ENCODE data around the gene LRWD1.

LRWD1 gene

DNA sequence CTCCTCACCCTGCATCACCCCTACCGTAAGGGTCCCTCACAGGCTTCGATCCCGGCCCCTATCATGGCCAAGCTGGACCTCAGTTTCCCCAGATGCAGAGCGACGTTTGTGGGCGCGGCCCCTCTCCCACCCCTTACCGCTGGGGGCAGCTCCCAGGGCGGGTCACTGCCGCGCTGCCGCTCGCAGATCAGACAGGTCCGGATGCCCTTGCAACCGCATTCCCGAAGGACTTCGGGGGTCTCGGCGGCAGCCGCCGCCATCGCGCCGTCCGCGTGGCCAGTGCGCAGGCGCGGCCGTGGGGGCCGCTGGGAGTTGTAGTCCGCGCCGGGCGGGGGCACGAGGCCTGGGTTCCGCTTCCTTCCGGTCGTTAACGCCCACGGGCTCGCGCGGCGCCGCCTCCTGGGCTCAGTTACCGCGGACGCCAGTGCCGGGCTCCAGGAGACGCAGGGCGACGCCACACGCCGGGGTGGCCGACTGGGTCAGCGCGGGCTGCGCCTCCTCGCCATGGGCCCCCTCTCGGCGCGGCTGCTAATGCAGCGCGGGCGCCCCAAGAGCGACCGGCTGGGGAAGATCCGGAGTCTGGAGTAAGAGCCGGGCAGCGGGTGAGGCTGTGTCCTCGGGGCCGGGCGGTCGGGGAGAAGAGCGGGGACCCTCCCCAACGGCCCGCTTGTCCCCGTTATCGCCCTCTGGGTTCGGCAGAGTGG, at the start of gene LRWD1, which contains the start of gene ALKBH4:
TSS of gene LRWD1 (plus strand) at position 408 of the 704 bp plus-strand sequence. CDS start at position 505, 97 bp downstream.
TSS of gene ALKBH4 (minus strand) at position 287 of the 704 bp plus-strand sequence. CDS start at position 260, 27 bp downstream.
- H3K4me1 Mint-ChIP-seq, result peaks cover 59% of the 10 kb centered on the region
- DNase-seq (peak; percentile 96 to 97), ATAC-seq (peak; percentile 93)
- H3K9me3 Mint-ChIP-seq, result no peaks in the 10 kb centered on the region
- H3K27ac Mint-ChIP-seq, result peak within 1 kb of the TSS; percentile 90 to 93
- H3K4me3 Mint-ChIP-seq, result peak within 1 kb of the TSS; percentile 95 to 96
- H3K27me3 Mint-ChIP-seq, result no peaks in the 10 kb centered on the region

DNA sequence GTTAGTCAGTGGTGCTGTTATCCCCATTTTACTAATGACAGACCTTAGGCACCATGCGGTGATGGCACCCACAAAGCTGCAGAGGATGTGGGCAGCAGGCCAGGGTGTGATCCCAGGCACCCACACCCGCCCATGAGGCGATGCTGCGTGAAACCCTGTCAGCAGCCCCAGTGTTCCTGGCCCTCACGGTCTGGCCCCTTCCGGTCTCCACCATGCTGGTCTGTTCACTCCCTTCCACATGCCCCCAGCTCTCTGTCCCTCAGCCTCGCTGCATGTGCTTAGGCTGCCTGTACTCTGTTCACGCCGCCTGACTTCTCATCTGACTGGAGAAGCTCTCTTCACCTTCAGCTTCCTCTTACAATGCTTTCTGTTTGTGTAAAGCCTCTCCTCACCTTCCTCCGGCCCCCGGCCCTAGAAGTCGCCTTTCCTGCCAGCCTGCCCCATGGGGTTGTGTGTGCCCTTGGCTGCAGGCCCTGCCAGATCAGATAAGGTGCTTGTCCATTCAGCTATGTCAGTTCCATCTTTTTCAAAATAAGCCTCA, 49.0 kb upstream of the LRWD1 start:
- peaks cover 67% of the 10 kb centered on the region for H3K4me1 Mint-ChIP-seq
- H3K27ac Mint-ChIP-seq, result peak overlapping the region; percentile 94 to 95
- no peaks in the 10 kb centered on the region for H3K27me3 Mint-ChIP-seq
- peak overlapping the region; percentile 84 to 85 for H3K4me3 Mint-ChIP-seq
- no peaks in the 10 kb centered on the region for H3K9me3 Mint-ChIP-seq
- DNase-seq (peak; percentile 60 to 87), ATAC-seq (peak; percentile 94)

- Mint-ChIP-seq H3K27me3 (no peaks in the 10 kb centered on the region), H3K9me3 (no peaks in the 10 kb centered on the region), H3K27ac (peak overlapping the region; percentile 94 to 95), H3K4me3 (peak overlapping the region; percentile 84 to 85), H3K4me1 (peaks cover 73% of the 10 kb centered on the region)
- DNase-seq (no peak), ATAC-seq (peak; percentile 39)
Measured at GRCh38 chr7:102416406-102416805, 48.4 kb upstream of the LRWD1 start.

DNA sequence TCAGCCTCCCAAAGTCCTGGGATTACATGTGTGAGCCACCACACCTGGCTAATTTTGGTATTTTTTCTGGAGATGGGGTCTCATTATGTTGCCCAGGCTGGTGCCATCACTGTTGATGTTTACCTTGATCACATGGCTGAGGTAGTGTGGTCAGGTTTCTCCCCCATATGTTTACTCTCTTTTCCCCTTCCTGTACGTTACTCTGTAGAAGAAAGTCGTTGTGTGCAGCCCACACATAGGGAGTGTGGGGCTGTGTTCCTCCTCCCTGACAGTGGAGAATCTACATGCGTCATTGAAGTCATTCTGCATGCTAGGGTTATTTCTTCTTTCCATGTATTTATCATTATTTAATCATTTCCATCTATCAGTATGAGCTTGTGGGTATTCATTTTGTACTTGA, 47.7 kb upstream of the LRWD1 start:
- no peak for DNase-seq
- Mint-ChIP-seq H3K27me3 (no peaks in the 10 kb centered on the region), H3K4me1 (peaks cover 75% of the 10 kb centered on the region), H3K9me3 (no peaks in the 10 kb centered on the region), H3K4me3 (peak overlapping the region; percentile 52 to 85), H3K27ac (peak overlapping the region; percentile 30 to 32)
- ATAC-seq, result peak; percentile 55

- ATAC-seq, result peak; percentile 29
- peak overlapping the region in 1 of 2 donors; percentile 58 for H3K27ac Mint-ChIP-seq
Measured at GRCh38 chr7:102418592-102418991, 46.2 kb upstream of the LRWD1 start.

GRCh38 chr7:102421706-102422240, 43.0 kb upstream of the LRWD1 start:
- ATAC-seq (no peak), DNase-seq (no peak)
- Mint-ChIP-seq H3K27me3 (no peaks in the 10 kb centered on the region), H3K27ac (no peak overlapping the region), H3K4me1 (peaks cover 75% of the 10 kb centered on the region), H3K9me3 (no peaks in the 10 kb centered on the region), H3K4me3 (no peak overlapping the region)

More at GRCh38 chr7:102418592-102418991, 46.2 kb upstream of the LRWD1 start:
- DNase-seq, result no peak
- H3K27me3 Mint-ChIP-seq, result no peaks in the 10 kb centered on the region
- peaks cover 68% of the 10 kb centered on the region for H3K4me1 Mint-ChIP-seq
- no peaks in the 10 kb centered on the region for H3K9me3 Mint-ChIP-seq
- H3K4me3 Mint-ChIP-seq, result no peak overlapping the region

DNA sequence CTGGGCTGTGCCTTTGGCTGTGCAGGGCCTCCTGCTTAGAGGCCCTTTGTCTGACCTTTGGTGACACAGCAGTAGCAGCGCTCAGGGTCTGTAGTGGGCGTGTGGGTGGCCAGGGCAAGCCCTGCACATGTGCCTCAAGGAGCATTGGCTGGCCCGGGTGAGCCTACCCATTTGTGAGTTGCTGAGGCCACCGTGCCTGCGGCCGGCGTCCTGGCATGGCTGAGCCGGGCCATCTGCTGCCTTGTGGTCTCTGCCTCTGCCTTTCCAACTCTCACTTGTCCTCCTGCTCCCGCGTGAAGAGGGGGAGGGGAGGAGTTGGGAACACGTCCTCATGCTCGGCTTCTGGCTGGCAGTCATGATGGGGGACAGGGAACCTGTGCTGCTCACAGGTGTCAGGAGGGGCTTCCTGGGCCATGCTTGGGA, 40.6 kb upstream of the LRWD1 start:
- ATAC-seq, result no peak
- H3K4me1 Mint-ChIP-seq, result peaks cover 78% of the 10 kb centered on the region
- peak overlapping the region in 1 of 2 donors; percentile 92 for H3K27ac Mint-ChIP-seq
- H3K4me3 Mint-ChIP-seq, result peak overlapping the region in 1 of 2 donors; percentile 50
- H3K9me3 Mint-ChIP-seq, result no peaks in the 10 kb centered on the region
- no peaks in the 10 kb centered on the region for H3K27me3 Mint-ChIP-seq
- DNase-seq, result no peak

- ATAC-seq (no peak), DNase-seq (no peak)
- peaks cover 79% of the 10 kb centered on the region for H3K4me1 Mint-ChIP-seq
- no peaks in the 10 kb centered on the region for H3K27me3 Mint-ChIP-seq
- no peaks in the 10 kb centered on the region for H3K9me3 Mint-ChIP-seq
- H3K4me3 Mint-ChIP-seq, result peak overlapping the region; percentile 84 to 93
- peak overlapping the region; percentile 92 to 98 for H3K27ac Mint-ChIP-seq
Measured at GRCh38 chr7:102424787-102425218, 40.0 kb upstream of the LRWD1 start.

GRCh38 chr7:102425639-102426267, 39.0 kb upstream of the LRWD1 start:
- ATAC-seq (peak; percentile 83), DNase-seq (peak; percentile 74 to 82)
- Mint-ChIP-seq H3K27me3 (no peaks in the 10 kb centered on the region), H3K9me3 (no peaks in the 10 kb centered on the region), H3K4me3 (peak overlapping the region; percentile 84 to 93), H3K27ac (peak overlapping the region; percentile 98 to 99), H3K4me1 (peaks cover 78% of the 10 kb centered on the region)

- peaks cover 78% of the 10 kb centered on the region for H3K4me1 Mint-ChIP-seq
- ATAC-seq (peak; percentile 85), DNase-seq (peak; percentile 48 to 80)
- peak overlapping the region; percentile 98 to 99 for H3K27ac Mint-ChIP-seq
- no peaks in the 10 kb centered on the region for H3K9me3 Mint-ChIP-seq
- H3K27me3 Mint-ChIP-seq, result no peaks in the 10 kb centered on the region
- H3K4me3 Mint-ChIP-seq, result peak overlapping the region; percentile 84 to 93
Measured at GRCh38 chr7:102426268-102427018, 38.3 kb upstream of the LRWD1 start.

DNA sequence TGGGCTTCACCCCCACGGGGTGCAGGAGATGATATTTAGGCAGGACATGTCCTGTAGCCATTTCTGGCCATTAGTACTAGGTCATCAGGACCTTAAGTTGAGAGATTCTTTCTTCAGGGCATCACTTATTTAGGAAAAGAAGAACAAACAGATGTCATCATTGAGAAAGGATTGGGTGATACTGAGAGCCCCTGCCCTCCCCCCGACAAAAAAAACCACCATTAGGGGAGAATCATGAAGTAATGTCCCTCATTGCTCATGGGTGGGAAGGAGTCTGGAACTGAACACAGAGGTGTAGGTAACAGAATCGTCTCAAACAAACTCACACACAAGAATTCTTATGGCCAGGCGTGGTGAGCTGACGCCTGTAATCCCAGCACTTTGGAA, 37.8 kb upstream of the LRWD1 start:
- DNase-seq, result no peak
- Mint-ChIP-seq H3K4me3 (peak overlapping the region; percentile 84 to 93), H3K27me3 (no peaks in the 10 kb centered on the region), H3K4me1 (peaks cover 82% of the 10 kb centered on the region), H3K27ac (peak overlapping the region; percentile 98 to 99), H3K9me3 (no peaks in the 10 kb centered on the region)
- no peak for ATAC-seq

GRCh38 chr7:102429141-102429899, 35.5 kb upstream of the LRWD1 start:
- H3K4me3 Mint-ChIP-seq, result peak overlapping the region in 1 of 2 donors; percentile 2
- H3K27me3 Mint-ChIP-seq, result no peaks in the 10 kb centered on the region
- peaks cover 87% of the 10 kb centered on the region for H3K4me1 Mint-ChIP-seq
- DNase-seq (no peak), ATAC-seq (no peak)
- H3K27ac Mint-ChIP-seq, result peak overlapping the region; percentile 74 to 88
- H3K9me3 Mint-ChIP-seq, result no peaks in the 10 kb centered on the region

- Mint-ChIP-seq H3K27ac (peak overlapping the region; percentile 80 to 93), H3K4me3 (peak overlapping the region; percentile 67 to 82), H3K4me1 (peaks cover 87% of the 10 kb centered on the region), H3K27me3 (no peaks in the 10 kb centered on the region), H3K9me3 (no peaks in the 10 kb centered on the region)
- ATAC-seq (peak; percentile 46), DNase-seq (peak; percentile 34 to 59)
Measured at GRCh38 chr7:102431617-102432298, 33.0 kb upstream of the LRWD1 start.
